Gastroesophageal sphincter (tissue), 3 donors: ENCODE data around the gene RFX7.

Experiments used
- CTCF ChIP-seq, 4 experiments: fragments of 200-600 bp in 2 of 4; fragments of 450-650 bp in 2 of 4; sonication (generic) in 1 of 4; IDR thresholded peaks; one replicate each; pipeline ENCODE4 v1.5.1; 2017 to 2019; ENCODE audit warnings: antibody characterized with exemption in 4 of 4, mild to moderate bottlenecking in 2 of 4, moderate library complexity in 2 of 4
- EP300 ChIP-seq: sonication (generic); formaldehyde crosslinking; IDR thresholded peaks from one replicate; pipeline ENCODE4 v1.6.1; 2017; ENCODE audit warnings: antibody characterized with exemption, mild to moderate bottlenecking
- POLR2AphosphoS5 ChIP-seq: sonication (generic); formaldehyde crosslinking; IDR thresholded peaks from one replicate; pipeline ENCODE4 v1.6.1; 2017; ENCODE audit warnings: antibody characterized with exemption

- TF ChIP-seq CTCF (IDR thresholded peaks at IDR 0.05), result no peak
- TF ChIP-seq EP300, result no peak
- TF ChIP-seq POLR2AphosphoS5, result no peak
These were observed 198.5 kb downstream of the RFX7 start for GRCh38 chr15:56045068-56045748.
